Activated naive CD4-positive, alpha-beta T cell treated with anti-CD3 and anti-CD28 coated beads, Interleukin-2, amount 50 U/mL, for 72 hours (primary cell): ENCODE results near the gene WDR86. TPM values are rescaled to one million over a fixed set of nuclear protein-coding genes. Genes with fewer than 3 reads are reported as not detected.

Experiments used
- ATAC-seq, 2 donors: fragments of 150-1000 bp; cut with Tn5 transposase; 2 replicates each; pipeline ENCODE4 v1.10.0; 2021; ENCODE audit warnings: mild to moderate bottlenecking in 2 of 2, moderate library complexity in 2 of 2
- DNase-seq, 2 donors: peaks; one replicate each; pipeline ENCODE4 v3.0.0; 2021 to 2022; ENCODE audit warnings: low spot score in 2 of 2
- H3K27ac Mint-ChIP-seq, 2 donors: one replicate each; pipeline ENCODE4 v1.8.0; 2022; ENCODE audit warnings: mild to moderate bottlenecking in 2 of 2, mixed read lengths in 2 of 2
- H3K36me3 Mint-ChIP-seq, 2 donors: one replicate each; pipeline ENCODE4 v1.8.0; 2022; ENCODE audit warnings: mixed read lengths in 2 of 2
- H3K9me3 Mint-ChIP-seq, 2 donors: one replicate each; pipeline ENCODE4 v1.8.0; 2022; ENCODE audit warnings: mixed read lengths in 2 of 2
- total RNA-seq, 2 donors: library from RNA; stranded (reverse); gene quantifications; one replicate each; pipeline ENCODE4 v1.2.3, GENCODE V29; 2022

Gene WDR86
- total RNA-seq, 2 donors from 2014 or later = not detected

- peak overlapping the region in 1 of 2 donors; percentile 43 for H3K27ac Mint-ChIP-seq
- no peak for DNase-seq
- H3K36me3 Mint-ChIP-seq = no peaks in the 10 kb centered on the region
- ATAC-seq = peak; percentile 31 to 64
- no peaks in the 10 kb centered on the region for H3K9me3 Mint-ChIP-seq
These were observed 27.6 kb downstream of the WDR86 start for GRCh38 chr7:151382079-151382885.

- Mint-ChIP-seq H3K36me3 (no peaks in the 10 kb centered on the region), H3K9me3 (no peaks in the 10 kb centered on the region), H3K27ac (peak overlapping the region in 1 of 2 donors; percentile 43)
- DNase-seq (no peak), ATAC-seq (peak; percentile 48 to 57)
These were observed 28.3 kb downstream of the WDR86 start for GRCh38 chr7:151381348-151382078.

GRCh38 chr7:151381098-151381347, 28.8 kb downstream of the WDR86 start:
- no peaks in the 10 kb centered on the region for H3K36me3 Mint-ChIP-seq
- ATAC-seq = no peak
- no peaks in the 10 kb centered on the region for H3K9me3 Mint-ChIP-seq
- DNase-seq = no peak
- no peak overlapping the region for H3K27ac Mint-ChIP-seq

- no peak for DNase-seq
- Mint-ChIP-seq H3K27ac (no peak overlapping the region), H3K9me3 (no peaks in the 10 kb centered on the region), H3K36me3 (no peaks in the 10 kb centered on the region)
- no peak for ATAC-seq
These were observed 29.4 kb downstream of the WDR86 start for GRCh38 chr7:151380199-151381097.

GRCh38 chr7:151379534-151380198, 30.2 kb downstream of the WDR86 start:
- no peaks in the 10 kb centered on the region for H3K36me3 Mint-ChIP-seq
- no peaks in the 10 kb centered on the region for H3K9me3 Mint-ChIP-seq
- no peak overlapping the region for H3K27ac Mint-ChIP-seq
- DNase-seq (no peak), ATAC-seq (no peak)

- Mint-ChIP-seq H3K9me3 (no peaks in the 10 kb centered on the region), H3K36me3 (no peaks in the 10 kb centered on the region), H3K27ac (no peak overlapping the region)
- ATAC-seq = no peak
- DNase-seq = no peak
These were observed 30.7 kb downstream of the WDR86 start for GRCh38 chr7:151379193-151379520.

GRCh38 chr7:151378496-151379192, 31.2 kb downstream of the WDR86 start:
- Mint-ChIP-seq H3K9me3 (no peaks in the 10 kb centered on the region), H3K36me3 (no peaks in the 10 kb centered on the region), H3K27ac (no peak overlapping the region)
- ATAC-seq = no peak
- DNase-seq = no peak

- peak in 1 of 2 donors; percentile 34 for DNase-seq
- Mint-ChIP-seq H3K27ac (no peak overlapping the region), H3K9me3 (no peaks in the 10 kb centered on the region), H3K36me3 (no peaks in the 10 kb centered on the region)
- ATAC-seq = no peak
These were observed 31.8 kb downstream of the WDR86 start for GRCh38 chr7:151378011-151378410.

GRCh38 chr7:151377406-151377805, 32.4 kb downstream of the WDR86 start:
- DNase-seq = peak in 1 of 2 donors; percentile 26
- H3K27ac Mint-ChIP-seq = no peak overlapping the region

GRCh38 chr7:151376218-151376902, 33.5 kb downstream of the WDR86 start:
- Mint-ChIP-seq H3K27ac (peak overlapping the region in 1 of 2 donors; percentile 30), H3K36me3 (no peaks in the 10 kb centered on the region), H3K9me3 (no peaks in the 10 kb centered on the region)
- ATAC-seq (no peak), DNase-seq (peak in 1 of 2 donors; percentile 53)

More at GRCh38 chr7:151377406-151377805, 32.4 kb downstream of the WDR86 start:
- H3K36me3 Mint-ChIP-seq = no peaks in the 10 kb centered on the region
- no peak for ATAC-seq
- no peaks in the 10 kb centered on the region for H3K9me3 Mint-ChIP-seq

- Mint-ChIP-seq H3K27ac (peak overlapping the region; percentile 30 to 44), H3K9me3 (no peaks in the 10 kb centered on the region), H3K36me3 (no peaks in the 10 kb centered on the region)
- peak in 1 of 2 donors; percentile 18 for DNase-seq
- ATAC-seq = no peak
These were observed 34.2 kb downstream of the WDR86 start for GRCh38 chr7:151375530-151376217.

GRCh38 chr7:151374726-151375125, 35.1 kb downstream of the WDR86 start:
- no peak for ATAC-seq
- DNase-seq = peak in 1 of 2 donors; percentile 23
- Mint-ChIP-seq H3K27ac (no peak overlapping the region), H3K36me3 (no peaks in the 10 kb centered on the region), H3K9me3 (no peaks in the 10 kb centered on the region)

- no peaks in the 10 kb centered on the region for H3K9me3 Mint-ChIP-seq
- ATAC-seq (no peak), DNase-seq (peak in 1 of 2 donors; percentile 37)
- peak overlapping the region in 1 of 2 donors; percentile 17 for H3K27ac Mint-ChIP-seq
- H3K36me3 Mint-ChIP-seq = no peaks in the 10 kb centered on the region
These were observed 35.7 kb downstream of the WDR86 start for GRCh38 chr7:151374139-151374538.

GRCh38 chr7:151373599-151373998, 36.2 kb downstream of the WDR86 start:
- Mint-ChIP-seq H3K27ac (no peak overlapping the region), H3K36me3 (no peaks in the 10 kb centered on the region), H3K9me3 (no peaks in the 10 kb centered on the region)
- no peak for ATAC-seq
- peak in 1 of 2 donors; percentile 38 for DNase-seq
